CD4-positive, alpha-beta T cell treated with Interleukin-21 for 1 hour (primary cell): Measurements from ENCODE around the gene PARD3B.

ENCODE experiments used
- DNase-seq: peaks from one replicate; pipeline ENCODE4 v3.0.0-alpha.2; 2020

Gene PARD3B

DNA sequence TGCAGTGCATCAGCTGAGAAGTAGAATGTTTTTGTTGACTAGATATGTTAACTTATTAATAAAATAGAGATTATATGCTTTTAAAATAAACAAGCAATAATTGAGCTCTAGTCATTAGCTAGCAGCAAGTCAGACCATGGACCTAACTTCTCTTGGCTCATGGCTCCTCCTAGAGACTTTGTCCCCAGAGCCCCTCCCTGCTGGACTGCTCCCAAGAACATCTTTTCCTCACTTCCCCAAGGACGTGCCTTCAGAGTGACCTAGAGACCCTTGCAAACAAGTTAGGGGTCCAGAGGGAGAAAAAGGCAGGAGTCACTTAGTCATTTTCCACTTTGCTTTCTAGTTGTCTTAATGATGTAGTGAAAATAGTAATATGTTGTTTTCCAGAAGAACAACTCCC is 824.5 kb downstream of the PARD3B start:
- no peak for DNase-seq

DNA sequence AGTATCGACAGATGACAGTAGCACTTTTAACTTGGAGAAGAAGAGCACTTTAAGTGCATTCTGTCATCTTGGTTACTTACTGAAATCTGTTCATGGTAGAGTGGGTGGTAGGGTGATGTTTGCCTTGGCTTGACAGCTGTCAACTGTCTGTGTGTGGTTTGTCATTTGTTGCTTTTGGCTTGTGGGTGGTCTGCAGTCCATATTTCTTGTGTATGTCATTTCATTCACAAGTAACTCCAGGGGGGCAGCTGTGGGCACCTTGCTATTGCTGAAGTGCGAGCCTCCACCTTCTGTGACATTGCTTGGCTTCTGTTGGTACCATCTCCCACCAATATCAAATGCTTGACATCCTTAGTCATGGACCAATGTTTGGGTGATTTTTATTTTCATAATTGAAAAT is 825.5 kb downstream of the PARD3B start:
- DNase-seq, result no peak

DNA sequence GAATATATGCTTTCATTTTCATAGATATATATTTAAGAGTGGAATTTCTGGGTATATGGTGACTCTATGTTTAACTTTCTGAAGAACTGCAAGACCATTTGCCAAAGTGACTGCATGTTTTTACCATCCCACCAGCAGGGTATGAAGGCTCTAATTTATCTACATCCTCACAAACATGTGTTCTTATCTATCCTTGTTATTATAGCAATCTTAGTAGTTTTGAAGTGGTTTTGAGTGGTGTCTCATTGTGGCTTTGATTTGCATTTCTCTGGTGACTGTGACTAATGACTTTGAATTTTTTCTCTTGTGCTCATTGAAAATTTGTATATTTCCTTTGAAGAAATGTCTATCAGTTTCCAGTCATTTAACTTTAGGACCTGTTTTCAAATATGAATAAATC is 826.9 kb downstream of the PARD3B start:
- no peak for DNase-seq

DNA sequence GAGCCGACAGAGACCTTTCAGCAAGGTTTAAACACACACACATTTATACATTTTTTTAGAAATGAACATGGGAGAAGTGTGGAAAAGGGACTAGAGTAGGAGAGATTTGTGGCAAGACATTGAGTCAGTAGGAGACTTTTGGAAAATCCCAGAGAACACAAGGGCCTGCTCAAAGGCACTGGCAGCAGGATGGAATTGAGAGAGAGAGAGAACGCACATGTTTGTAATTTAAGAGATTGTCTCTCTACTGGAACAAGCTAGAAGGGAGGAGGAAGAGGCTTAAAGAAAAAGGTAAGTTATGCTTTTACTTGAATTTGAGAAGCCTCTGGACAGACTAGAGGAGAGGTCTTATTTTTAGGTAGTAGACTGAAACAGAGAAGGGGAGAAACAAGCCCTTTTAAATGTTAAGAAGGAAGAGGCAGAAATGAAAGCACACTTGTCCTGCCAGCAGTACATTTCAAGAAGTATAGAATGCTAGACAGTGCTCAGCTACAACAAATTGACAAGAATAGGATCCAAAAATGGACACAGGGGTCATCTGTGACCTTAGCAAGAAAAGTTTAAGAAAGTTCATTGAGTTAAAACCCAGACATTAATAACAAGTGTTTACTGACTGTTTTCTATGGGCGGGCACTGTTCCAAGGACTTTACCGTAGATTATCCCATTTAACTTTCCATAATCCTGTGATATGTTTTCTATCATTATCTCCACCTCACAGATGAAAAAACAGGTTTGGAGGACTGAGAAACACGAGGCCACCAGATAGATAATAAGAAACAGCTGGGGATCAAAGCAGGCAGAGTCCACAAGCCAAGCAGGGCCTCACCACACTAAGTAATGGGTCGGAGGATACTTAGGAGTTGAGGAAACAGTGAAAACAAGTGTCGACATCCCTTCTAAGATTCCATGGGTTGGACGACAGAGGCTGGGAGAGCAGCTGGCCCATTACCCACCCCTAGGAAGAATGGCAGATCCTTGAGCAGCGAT is 830.5 kb downstream of the PARD3B start:
- DNase-seq, result no peak

DNA sequence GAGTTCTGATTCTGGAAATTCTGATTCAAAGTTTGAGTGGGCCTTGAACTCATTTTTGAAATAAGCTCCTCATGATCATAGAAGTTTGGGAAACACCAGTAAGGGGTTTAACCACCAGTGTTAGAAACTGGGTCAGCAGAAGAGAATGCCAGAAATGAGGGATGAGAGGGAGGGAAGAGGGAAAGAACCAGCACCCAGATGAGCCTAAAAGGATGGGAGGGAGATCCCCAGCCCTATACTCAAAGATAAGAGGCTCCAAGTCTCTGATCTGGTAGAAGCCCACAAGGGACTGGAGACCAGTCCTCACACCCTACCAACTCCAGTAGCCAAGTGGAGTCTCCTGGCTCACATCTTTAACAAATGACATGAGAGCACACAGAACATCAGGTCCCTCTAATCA is 832.0 kb downstream of the PARD3B start:
- no peak for DNase-seq

DNA sequence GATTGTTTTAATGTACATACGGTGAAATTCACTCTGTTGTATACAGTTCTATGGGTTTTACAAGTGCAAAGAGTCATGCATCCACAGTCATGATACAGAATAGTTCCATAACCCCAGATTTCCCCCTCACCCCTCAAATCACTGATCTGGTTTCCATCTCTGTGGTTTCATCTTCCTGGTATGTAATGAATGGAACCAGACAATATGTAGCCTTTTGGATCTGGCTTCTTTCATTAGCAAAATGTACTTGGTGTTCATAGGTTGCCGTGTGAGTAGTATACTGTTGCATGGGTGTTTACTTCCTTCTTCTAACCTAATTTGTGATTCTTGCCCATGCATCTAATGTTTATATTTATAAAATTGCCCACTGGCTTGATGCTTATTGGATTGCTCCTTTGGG is 838.3 kb downstream of the PARD3B start:
- no peak for DNase-seq

DNA sequence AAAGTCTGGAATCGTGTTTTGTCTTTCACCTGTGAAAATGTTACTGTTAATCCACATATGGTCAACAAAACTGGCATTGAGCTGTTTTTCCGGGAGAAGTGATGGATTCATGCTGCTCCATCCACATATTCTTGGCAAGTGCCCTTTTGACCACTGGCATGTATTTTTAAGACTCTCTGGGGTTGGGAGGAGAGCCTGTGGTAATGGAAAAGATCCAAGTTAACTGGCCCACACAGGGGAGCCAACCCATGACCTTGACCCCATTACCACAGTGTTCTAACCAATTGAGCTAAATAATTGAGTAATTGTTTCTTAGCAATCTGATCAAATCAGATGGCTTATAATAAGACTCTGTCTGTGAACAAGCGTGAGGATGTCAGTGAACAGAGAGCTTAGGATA is 840.8 kb downstream of the PARD3B start:
- no peak for DNase-seq

DNA sequence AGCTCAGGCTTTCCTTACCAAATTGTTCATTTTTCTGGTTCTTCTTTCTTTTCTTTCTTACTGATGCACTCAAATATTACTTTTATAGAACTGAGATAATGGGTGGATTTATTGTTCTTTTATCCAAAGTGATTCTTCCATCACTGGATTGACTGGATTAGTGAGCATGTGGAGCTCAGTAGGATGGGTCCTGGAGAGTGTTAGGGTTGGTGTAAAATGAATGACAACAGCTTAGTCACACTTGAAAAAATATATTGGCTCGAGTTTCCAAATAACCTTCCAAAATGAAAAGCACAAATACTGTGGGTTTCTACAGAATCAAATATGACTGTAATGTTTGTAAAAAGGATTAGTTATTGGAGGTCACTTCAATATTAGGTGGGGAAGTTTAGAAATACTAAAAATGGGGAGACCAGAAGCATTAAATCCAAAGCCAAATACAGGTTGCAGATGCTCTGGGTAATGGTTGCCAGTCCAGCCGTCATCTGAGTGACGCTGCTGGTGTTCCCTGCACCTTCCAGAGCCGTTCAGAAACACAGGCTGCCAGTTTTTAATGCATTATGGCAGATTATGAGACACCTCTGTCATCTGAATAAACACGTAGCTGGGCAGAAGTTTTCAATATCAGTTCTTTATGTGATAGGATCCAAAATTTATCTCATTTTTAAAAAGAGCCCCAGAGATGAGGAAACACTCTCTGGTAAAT is 842.2 kb downstream of the PARD3B start:
- DNase-seq, result no peak

DNA sequence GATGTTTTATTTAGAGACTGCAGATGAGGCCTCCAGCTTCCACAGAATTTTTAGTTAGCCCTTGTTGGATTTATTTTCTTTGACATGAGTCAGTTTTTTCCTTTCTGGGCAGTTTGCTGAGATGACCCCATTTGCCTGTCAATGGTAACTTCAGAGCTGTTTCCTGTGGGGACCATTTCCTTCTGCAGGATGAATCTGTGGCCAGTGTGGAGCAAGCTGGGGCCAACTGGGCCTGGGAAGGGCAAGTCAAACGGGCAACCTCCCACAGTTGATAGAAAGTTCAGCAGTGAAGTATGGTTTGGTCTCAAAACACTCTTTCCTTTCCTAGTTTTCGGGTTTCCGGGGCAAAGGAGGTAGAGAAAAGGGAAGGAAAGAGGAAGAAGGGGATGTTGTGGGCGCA is 845.6 kb downstream of the PARD3B start:
- no peak for DNase-seq

DNA sequence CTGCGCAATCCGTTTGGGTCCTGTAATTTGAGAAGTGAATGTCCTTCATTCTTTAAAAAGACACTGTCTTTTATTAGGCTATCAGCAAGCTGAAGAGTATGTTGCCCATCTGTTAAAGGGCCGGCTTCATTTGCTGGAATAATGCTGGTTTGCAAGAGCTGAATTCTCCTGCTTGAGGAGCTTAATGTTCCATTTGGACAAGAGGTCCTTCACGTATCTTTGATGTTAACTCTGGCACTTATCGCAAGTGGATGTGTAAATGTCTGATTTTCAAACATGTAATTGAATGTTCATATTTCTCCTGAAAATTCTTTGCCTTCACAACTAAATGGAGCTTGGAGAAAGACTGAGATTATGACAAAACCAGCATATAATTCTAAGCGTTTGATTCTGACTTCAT is 856.2 kb downstream of the PARD3B start:
- no peak for DNase-seq

DNA sequence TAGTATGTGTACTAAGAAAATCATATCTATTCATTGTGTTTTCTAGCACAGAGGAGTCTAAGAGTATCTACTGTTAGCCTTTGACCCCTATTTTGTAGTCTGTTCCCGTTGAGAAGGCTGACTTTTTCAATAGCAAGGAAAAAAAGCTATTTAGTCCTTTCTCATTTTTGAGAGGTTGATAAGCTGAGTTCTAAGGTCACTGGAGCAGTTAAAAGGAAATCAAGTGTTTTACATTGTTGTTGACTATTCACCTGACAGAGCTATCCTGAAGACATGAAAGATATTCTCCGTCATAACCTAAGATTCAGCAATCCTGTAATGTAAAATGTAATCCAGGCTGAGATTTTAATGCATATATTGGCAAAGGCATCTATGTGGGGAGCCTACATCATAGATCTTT is 856.7 kb downstream of the PARD3B start:
- DNase-seq, result no peak

DNA sequence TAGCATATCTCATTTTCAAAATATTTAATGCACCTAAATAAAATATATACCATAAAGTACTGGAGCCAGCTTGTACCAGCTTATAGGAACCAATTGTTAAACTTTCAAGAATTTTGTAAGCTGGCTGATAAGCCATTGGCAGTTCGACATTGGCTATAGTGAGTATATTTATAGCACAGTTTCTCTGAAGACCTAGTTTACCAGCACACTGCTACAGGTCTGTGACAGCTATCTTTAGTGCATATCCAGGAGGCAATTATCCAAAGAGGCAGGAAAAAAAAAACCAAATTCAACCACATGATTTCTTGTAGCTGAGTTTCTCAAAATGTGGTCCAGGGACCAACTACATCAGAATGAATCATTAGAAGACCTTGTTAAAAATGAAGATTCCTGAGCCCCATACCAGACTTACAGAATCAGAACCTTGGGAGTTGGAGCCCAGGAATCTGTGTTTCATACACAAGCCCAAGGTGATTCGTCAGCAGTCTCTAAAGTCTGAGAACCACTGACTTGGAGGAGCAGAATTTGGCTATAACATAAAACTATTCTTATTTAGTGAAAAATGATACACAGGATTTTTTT is 858.1 kb downstream of the PARD3B start:
- DNase-seq, result no peak

DNA sequence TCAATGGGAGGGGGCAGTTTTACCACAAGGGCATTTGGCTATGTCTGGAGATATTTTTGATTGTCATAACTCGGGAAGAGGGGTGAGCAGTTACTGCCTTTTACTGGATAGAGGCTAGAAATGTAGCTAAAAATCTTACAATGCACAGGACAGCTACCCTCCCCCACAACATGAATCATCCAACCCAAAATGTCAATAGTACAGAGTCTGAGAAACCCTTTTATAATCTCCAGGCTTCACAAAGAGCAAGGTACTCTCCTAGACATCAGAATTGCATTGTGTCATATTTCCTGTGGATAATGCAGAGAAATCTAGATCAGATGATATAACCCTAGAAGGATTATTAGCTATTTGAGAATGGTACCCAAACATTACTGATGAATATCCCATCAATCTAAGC is 859.9 kb downstream of the PARD3B start:
- DNase-seq, result no peak

DNA sequence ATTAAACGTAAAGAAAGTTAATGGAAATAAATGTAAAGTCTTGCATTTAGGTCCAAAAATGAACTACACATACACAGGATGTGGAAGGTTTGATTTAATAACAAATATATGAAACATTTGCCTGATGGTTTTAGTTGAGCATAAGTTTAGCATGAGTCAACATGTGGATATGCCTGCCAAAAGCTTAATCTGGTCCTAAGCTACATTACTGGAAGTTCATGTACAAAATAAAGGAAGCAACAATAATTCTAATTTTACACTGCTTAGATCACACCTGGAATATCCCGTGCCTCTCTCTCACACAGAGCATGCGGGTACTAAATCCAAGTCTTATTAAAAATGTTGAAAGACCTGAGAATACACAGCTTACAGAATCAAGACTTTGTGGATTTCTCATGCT is 860.5 kb downstream of the PARD3B start:
- no peak for DNase-seq

DNA sequence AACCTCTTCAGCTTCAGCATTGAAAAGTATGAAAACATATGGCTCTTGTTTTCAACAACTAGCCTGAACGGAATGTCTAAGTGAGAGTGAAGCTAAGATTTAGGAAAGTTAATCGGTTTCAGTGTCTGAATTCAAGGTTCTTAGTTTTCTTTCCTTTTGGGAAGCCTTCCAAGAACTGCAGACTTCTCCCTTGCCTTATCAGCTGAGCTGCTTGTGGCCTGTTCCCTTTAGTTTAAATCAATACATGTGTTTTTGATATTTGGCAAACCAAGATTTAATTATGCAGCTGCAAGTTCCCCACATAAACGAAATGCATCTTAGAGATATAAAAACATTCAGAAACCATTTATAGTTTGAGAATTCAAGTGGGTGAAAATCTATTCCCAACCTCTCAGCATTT is 862.7 kb downstream of the PARD3B start:
- DNase-seq, result no peak

DNA sequence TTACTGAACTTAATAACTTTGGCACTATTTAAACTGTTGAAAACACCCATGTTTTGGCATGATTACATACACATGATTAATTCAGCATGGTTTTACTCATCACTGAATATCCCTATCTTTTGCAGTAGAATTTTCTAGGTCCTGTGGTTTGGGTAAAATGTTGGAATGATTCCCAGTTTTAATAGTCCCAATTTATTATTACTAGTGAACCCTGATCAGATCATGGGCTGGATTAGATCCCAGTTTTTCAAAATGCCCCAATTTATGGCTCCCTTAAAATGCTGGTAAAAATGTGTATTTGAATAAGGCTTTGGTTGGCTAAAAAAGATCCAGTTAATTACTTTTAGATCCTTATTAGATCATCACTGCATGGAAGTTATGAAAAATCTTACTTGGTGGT is 863.4 kb downstream of the PARD3B start:
- DNase-seq, result no peak

DNA sequence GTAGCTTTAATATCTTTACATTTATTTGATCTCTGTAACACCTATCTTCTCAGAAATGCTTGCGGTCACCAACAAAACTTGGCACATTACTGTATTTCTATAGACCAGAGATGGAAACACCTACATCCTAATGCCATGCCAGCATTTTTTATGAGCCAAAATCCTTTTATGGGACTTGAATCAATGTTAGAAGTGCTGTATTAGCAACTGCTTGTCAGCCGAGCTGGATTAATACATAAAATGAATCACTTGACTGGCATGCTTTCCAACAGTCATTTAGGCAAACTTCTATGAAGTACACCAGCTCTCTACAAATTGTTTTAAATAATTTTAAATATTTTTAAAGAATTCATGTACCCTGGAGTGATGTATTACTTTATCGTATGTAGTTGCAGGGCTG is 864.1 kb downstream of the PARD3B start:
- no peak for DNase-seq

DNA sequence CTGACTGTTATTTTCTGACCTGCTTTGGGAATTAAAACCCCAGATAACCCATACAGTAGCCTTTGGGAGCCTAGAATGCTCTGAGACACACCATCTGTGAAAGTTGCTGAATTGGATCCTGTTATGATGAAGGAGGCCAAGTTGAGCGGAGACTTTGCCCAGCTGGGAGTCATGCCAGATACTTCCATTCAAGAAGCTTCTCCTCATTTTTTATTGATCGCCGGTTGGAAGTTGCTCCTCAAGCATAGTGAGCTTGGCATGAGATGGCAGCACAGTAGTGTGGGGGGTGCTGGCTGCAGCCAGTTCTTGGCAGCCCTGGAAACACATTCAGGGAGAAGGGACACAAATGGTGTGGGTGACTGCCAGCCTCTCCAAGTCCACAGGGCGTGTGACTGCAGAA is 866.3 kb downstream of the PARD3B start:
- DNase-seq, result no peak

DNA sequence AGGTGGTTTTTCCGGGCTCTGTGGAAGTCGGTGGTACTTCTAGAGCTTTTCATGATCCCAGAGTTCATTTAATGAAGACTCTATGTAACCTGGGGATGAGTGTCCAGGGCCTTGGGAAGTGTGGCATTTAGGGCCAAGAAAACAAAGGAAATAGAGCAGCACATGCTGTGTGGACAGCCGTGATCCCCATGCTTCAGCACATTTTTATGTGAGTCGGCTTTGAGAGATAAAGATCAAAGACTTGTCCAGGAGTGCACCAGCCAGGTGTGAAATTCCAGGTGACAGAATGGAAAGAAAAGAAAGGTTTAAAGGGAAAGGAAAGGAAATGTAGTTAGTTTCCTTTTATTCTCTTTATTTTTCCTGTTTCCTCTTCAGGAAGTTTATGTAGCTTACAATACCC is 879.1 kb downstream of the PARD3B start:
- DNase-seq, result no peak

DNA sequence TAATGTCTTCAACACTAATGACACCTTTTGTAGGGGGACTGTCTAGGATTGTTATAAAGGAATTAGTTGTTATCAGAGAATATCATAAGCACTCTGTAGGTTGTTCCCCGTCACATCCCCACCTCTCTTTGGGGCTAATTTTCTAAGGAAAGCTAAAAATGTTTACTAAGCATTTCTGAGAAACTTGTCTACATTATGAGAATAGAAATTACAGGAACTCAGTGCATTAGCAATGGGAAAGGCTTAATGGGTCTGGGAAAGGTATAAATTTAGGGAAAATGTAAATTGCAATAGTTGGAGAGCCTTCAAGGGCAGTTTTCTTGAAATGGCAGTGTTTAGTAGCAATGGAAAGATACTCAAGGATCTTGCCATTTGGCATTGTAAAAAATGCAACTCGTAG is 879.8 kb downstream of the PARD3B start:
- DNase-seq, result no peak

DNA sequence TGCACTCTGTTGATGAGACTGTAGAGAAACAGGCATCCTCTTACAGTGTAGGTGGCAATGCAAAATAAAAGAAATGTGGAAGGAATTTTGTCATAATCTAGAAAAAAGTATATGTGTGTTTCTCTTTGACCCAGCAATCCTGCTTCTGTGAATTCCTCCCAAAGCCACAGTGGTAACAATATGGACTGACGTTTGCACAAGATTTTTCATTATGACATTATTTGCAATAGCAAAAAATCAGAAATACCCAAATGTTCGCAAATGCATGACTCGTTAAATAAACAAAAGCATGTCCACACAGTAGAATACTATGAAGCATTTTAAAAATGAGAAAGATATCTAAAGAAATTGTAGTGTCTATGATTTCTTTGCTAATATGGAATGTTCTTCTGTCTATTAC is 881.8 kb downstream of the PARD3B start:
- no peak for DNase-seq

DNA sequence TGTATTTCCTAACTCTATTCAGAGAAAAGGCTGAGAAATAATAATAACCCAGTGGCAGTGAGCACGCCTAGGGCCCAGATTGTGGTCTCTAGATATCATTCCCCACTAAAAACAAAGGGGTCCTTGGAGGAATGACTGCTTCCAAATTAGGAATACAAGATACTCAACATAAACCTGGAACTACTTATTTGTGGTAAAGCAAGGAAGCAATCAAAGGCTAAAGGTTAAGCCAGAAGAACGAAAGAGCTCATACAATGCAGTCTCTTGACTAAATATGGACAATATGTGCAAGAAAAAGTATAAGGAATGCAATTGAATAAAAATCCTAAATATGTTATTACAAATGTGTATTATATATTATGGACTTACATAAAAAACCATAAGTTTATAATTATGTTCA is 883.5 kb downstream of the PARD3B start:
- DNase-seq, result no peak

DNA sequence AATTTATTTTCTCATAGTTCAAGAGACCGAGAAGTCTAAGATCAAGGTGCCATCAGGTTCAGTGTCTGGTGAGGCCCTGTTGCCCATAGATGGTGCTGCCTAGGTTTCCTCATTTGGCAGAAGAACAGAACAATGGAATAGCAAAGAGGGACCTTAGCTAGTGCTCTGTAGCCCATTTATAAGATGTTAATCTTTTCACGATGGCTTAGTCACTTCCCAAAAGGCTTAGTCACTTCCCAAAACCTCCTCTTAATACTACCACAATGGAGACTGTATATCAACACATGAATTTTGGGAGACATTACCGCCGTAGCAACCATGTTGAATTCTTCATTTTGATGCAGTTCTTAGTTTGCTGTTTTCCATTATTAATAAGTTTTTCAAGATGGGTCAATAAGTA is 890.7 kb downstream of the PARD3B start:
- DNase-seq, result no peak

DNA sequence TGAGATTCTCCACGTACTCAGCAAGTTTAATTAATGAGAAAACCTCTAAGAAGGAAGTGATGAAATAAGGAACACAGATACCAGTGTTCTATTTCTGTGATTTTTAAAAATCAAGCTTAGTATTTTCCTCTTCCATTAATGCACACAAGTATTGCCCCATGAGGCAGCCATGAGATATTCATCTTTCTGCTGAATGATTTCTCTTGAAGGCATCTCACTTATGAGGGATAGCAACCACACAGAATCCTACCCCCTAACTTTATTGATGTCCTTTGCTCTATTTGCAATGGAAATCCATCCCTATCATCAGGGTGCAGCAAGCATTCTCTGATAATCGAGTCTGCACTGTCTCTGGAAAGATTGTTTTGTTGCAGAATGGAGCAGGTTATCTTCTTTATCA is 893.0 kb downstream of the PARD3B start:
- no peak for DNase-seq
